WTC11 (cell line): ENCODE results near the gene ARMC6.

Experiments
- CTCF ChIP-seq: fragments of 200-600 bp; IDR thresholded peaks from 2 replicates; pipeline ENCODE4 v1.8.0; 2022; ENCODE audit warnings: antibody characterized with exemption
- SP1 ChIP-seq: sonication (generic); formaldehyde crosslinking; conservative IDR thresholded peaks from 2 replicates; pipeline ENCODE4 v1.8.1; 2022; ENCODE audit warnings: missing genetic modification reagents
- TEAD1 ChIP-seq: sonication (generic); formaldehyde crosslinking; IDR thresholded peaks from 2 replicates; pipeline ENCODE4 v1.8.0; 2022; ENCODE audit warnings: mild to moderate bottlenecking, missing genetic modification reagents
- TP53 ChIP-seq: sonication (generic); formaldehyde crosslinking; IDR thresholded peaks from 2 replicates; pipeline ENCODE4 v1.8.1; 2023; ENCODE audit warnings: mild to moderate bottlenecking, missing genetic modification reagents
- TF ChIP-seq, protein P1 (sequence below): sonication (generic); formaldehyde crosslinking; IDR thresholded peaks from 2 replicates; pipeline ENCODE4 v1.8.0; 2023; ENCODE audit warnings: missing genetic modification reagents

DNA sequence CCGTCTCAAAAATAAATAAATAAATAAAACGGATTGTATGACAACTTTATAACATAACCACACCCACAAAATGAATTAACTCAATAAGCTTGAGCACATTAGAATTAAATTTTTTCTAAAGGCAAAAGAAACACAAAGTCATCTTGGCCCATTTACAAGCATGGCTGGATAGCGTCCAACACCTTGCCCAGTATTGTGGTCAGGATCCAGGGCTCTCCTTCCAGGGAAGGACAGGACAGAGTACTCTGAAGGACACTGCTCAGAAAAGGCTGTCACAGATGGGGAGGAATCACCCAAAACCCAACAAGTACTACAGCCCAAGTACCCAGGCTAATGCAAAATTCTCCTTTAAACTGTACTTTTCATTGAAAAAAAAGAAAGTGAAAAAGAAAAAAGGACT lies 27.2 kb upstream of the ARMC6 start:
- TF ChIP-seq CTCF, result no peak
- TF ChIP-seq TEAD1 (CRISPR knock-in tag), result no peak
- no peak for TF ChIP-seq TP53 (CRISPR knock-in tag)
- TF ChIP-seq, protein P1, sequence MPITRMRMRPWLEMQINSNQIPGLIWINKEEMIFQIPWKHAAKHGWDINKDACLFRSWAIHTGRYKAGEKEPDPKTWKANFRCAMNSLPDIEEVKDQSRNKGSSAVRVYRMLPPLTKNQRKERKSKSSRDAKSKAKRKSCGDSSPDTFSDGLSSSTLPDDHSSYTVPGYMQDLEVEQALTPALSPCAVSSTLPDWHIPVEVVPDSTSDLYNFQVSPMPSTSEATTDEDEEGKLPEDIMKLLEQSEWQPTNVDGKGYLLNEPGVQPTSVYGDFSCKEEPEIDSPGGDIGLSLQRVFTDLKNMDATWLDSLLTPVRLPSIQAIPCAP (CRISPR knock-in tag), result no peak
- no peak for TF ChIP-seq SP1 (CRISPR knock-in tag)
